GM19438 (cell line): ENCODE results near the gene RNU2-1.
"Not testable (repeated sequence)": the region's sequence is repeated elsewhere in the genome, so short reads cannot be mapped to it uniquely, and the experiment has no call there.

Experiments
- ATAC-seq: cut with Tn5 transposase; IDR thresholded peaks from one replicate; pipeline ENCODE4 v1.9.1; 2021; ENCODE audit warnings: low read depth; ENCODE audit not compliant: unreplicated experiment

The RNU2-1 gene

DNA sequence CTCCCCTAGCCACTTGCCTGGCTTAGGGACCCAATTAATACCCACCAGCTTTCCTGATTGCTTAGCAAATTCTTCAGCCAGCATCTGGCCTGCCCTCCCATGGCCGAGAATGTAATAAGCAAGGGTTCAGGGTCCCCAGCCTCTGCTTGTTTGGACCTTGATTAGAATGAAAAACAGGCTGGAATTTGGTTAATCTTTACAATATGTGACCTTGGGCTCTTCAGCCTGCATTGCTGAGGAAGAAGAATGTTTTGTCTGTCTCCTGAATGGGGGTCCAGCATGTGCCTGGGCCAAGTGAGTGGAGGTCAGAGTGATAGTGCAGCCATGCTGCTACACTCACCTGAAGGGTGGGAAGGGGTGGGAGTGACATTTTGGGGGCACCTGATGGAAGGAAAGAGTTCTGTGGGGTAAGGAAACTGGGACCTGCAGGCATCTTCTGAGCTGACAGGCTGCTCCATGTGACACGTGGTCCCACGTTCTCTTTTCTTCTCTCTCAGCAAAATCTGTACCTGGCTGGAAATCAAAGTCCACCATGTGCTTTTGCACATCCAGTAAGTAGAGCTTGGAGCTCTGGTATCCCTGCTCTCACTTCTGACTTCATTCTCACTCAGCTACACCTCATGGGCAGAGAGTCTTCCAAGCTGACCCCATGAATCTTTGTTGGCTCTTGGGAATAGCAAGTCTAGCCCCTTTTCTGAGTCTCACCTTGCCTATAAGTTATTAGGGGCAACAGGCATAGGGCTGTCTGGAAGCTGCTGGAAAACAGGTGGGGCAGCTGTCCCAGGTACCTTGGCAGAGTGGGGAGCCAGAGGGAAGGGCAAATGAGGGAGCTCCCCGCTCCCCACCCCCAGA is 16.8 kb downstream of the RNU2-1 start:
- no peak for ATAC-seq

DNA sequence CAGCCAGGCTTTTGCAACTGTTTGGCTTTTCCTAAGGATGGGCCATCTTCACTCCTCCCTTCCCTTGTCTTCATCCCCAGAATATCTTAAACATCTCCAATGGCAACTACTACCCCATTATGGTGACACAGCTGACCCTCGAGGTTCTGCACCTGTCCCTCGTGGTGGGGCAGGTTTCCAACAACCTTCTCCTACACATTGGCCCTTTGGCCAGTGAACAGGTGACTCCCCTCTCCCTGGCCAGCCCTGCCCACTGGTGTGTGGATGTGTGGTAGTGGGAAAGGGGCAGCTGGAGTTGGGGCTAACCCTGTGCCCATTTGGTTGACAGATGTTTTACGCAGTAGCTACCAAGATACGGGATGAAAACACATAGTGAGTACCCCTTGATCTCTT is 17.4 kb downstream of the RNU2-1 start:
- ATAC-seq: no peak

DNA sequence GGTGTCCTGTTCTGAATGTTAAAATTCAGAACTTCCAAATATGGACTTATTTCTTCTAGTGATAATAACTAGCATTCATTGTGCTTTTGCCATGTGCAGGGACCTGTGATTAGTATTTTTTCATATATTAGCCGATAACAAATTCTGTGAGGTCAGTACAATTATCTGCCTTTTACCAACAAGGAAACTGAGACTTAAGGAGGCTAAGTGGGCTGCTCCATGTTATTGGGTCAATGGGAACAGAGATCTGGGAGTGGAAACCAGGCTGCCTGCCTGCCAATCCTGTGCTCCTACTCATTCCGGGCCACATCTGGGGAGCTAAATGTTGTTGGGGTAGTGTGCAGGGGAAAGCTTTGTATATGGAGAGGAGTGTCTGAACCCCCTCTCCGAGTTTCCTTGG is 18.4 kb downstream of the RNU2-1 start:
- ATAC-seq: no peak

DNA sequence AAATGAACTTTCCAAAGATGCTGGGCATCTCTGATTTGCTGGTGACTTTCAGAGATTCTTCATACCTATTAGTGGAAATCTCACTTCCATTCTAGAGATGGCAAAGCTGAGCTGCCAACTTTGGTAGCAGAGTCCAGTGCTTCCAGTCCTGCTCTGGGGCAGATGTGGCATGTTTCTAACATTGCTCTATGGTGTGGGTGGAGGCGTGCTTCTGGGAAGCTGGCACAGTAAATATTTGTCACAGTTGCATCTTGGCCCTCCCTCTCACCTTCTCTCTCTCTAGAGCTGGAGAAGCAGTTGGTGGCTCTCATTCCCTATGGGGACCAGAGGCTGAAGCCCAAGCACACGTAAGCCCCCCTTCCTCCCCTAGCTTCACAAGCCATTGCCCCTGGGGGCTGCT is 20.2 kb downstream of the RNU2-1 start:
- no peak for ATAC-seq

DNA sequence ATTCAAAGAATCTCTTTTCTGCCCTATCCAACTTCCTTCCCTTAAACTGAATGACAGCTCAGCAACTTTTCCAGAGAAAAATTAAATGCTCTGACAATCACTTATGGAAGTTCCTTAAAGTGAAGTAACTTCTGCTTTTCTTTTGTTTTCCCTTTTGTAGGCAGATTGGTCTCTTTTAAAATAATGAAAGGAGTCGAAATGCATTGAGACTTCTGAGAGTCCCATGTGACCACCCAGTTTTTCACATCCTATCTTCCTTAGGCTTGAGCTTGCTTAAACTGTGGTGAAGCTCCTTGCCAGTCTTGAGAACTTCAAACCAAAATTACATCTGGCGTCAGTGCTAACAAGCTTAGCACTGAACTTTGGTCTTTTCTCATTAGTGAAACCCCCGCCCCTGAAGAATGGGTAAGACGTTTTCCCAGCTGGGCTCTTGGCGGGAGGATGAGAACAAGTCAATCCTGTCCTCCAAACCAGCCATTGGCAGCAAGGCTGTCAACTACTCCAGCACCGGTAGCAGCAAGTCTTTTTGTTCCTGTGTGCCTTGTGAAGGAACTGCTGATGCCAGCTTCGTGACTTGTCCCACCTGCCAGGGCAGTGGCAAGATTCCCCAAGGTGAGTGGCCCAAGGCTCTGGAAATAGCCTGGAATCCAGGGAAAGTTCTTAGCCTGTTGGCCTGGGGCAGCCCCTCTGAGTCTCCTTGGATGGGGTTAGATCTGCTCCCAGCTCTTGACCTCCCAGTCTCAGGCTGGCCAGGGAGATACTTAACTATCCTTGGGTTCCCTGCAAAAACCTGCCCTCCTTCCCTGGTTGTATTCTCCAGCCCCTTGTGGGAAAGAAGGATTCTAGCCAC is 20.9 kb downstream of the RNU2-1 start:
- ATAC-seq: no peak

DNA sequence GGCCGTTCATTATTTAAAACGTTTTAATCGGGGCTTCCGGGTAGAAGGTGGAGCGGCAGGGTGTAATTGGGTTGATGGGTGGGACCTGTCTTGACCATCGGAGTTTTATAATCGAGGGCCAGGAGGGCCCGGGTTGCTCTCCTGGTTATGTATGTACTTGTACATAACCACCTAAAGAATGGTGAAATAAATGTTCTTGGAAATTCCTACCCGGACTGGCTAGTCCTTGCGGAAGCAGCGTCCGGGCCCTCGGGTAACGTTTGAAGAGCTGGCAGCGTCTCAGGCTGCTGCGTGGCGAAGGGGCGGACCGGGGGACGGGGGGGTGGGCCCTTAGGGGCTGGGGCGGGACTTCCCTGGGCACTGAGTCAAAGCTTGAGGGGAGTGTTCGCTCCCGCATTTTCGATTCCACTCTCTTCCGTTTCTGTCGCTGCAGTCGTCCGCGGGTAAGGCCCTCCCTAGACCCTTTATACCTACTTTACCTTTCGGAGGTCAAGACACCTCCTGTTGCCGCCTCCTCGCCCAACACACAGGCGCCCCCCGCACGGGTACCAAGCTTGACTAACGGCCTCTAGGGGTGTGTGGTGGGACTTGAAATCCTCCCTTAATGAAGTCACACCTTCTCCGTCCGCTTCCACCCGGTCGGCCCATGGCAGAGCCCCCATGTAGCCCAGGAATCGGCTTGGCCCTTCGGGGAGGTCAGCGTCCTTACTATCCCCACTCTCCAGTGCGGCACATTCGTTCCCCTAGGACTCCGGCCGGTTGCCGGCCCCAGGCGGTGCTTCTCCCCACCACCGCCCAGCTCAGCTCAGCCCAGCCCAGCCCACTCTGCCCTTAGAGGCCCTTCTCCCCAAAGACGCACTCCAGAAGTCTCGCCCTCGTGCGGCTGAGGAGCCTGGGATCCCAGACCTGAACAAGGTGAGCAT is 22.0 kb downstream of the RNU2-1 start, which contains the start of gene TMEM106A:
TSS of gene TMEM106A (plus strand) at position 396 of the 923 bp plus-strand sequence. CDS start 1,167 bp downstream, outside the sequence.
- ATAC-seq: peak; percentile 58

DNA sequence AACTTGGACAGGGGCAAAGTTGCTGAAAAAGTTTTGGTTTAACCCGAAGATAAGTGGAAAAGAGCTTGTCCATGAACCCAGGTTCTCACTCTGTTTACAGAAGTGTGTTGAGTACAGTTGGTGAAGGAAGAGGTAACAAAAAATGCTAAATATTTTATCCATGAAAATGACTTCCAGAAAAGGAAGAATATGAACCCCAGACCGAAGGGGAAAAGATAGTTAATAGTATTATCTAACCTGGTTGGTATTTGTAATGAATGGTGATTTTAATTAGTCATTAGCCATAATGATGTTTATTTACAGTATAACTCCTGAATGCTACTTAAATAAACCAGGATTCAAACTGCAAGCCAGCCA is 22.7 kb downstream of the RNU2-1 start:
- no peak for ATAC-seq

DNA sequence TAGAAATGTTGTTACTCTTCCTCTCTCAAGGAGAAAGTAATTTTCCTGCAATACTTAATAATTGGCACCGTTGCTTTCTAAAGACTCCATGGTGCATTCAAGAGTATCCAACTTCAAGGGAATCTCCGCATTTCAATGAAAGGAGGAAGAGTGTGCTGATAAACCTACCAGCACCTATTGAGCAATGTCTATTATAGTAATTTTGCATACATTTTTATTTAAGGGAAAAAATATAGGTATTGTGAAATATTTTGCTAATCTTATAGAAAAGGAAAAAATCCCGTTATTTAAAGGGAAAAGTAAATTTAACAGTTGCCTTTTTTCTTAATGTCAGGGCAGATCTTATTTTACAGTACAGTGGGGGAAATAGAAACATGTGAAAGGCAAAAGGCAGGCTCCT is 23.2 kb downstream of the RNU2-1 start:
- ATAC-seq: no peak

DNA sequence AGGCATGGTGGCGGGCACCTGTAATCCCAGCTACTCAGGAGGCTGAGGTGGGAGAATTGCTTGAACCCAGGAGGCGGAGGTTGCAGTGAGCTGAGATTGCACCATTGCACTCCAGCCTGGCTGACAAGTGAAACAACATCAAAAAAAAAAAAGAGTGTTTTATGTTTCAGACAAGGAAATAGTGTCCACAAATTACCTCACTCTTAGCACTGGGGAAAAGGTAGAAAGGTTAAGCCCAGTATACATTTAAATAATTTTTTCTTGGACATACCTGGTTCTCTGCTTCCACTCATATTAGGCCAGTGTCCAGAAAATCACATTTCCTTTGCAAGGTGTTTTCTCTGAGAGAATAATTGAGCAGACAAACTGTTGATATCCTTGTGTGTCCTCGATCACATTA is 30.8 kb downstream of the RNU2-1 start:
- not testable (repeated sequence) for ATAC-seq

DNA sequence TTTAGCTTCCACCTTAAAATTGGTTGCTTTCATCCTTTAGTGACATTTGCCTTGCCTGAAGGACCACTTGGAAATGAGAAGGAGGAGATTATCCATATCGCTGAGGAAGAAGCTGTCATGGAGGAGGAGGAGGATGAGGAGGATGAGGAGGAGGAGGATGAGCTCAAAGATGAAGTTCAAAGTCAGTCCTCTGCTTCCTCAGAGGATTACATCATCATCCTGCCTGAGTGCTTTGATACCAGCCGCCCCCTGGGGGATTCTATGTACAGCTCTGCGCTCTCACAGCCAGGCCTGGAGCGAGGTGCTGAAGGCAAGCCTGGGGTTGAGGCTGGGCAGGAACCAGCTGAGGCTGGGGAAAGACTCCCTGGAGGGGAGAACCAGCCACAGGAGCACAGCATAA is 33.6 kb downstream of the RNU2-1 start:
- no peak for ATAC-seq

DNA sequence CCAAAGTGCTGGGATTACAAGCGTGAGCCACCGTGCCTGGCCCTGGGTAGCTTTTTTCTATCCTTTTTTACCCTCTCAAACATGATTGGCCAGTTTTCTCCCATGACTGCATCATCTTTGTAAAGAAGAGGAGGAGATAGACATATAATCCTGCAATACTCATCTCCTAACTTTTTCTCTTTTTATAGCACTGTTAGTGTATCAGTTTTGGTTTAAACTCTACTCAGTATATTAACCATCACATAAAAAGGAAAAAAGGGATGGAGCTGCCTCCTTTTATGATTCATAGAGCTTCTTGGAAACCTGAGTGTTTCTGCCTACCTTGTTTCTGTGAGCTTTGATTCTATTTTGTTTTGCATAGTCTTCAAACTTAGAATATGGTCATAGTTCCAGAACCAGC is 34.1 kb downstream of the RNU2-1 start:
- ATAC-seq: no peak

DNA sequence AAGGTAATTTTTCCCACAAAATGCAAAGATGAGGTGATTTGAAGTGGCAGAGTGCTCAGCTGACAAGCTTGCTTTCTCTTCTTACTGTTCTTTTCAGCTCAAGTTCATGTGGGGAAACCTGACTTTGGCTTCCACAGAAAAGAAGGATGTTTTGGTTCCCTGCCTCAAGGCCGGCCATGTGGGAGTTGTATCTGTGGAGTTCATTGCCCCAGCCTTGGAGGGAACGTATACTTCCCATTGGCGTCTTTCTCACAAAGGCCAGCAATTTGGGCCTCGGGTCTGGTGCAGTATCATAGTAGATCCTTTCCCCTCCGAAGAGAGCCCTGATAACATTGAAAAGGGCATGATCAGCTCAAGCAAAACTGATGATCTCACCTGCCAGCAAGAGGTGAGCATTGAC is 40.5 kb downstream of the RNU2-1 start:
- no peak for ATAC-seq

DNA sequence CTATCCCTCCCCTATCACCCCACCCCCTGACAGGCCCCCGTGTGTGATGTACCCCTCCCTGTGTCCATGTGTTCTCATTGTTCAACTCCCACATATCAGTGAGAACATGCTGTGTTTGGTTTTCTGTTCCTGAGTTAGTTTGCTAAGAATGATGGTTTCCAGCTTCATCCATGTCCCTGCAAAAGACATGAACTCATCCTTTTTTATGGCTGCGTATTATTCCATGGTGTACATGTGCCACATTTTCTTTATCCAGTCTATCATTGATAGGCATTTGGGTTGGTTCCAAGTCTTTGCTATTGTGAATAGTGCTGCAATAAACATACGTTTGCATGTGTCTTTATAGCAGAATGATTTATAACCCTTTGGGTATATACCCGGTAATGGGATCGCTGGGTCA is 47.1 kb downstream of the RNU2-1 start:
- ATAC-seq: not testable (repeated sequence)

DNA sequence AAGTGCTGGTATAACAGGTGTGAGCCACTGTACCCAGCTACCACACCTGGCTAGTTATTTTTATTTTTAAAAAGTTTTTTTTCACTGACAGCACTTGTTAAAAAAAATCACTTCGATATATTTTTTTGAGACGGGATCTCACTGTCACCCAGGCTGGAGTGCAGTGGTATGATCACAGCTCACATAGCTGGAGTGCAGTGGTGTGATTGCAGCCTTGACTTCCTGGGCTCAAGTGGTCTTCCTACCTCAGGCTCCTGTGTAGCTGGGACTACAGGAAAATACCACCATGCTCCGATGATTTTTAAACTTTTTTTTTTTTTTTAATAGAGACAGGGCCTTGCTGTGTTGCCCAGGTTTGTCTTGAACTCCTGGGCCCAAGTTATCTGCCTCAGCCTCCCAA is 49.9 kb downstream of the RNU2-1 start:
- ATAC-seq: no peak
